Endodermal cell (in vitro differentiated cells): ENCODE measurements around the gene LPP. TPM values are rescaled to one million over a fixed set of nuclear protein-coding genes. Genes with fewer than 3 reads are reported as not detected.
"Not testable (repeated sequence)": the region's sequence is repeated elsewhere in the genome, so short reads cannot be mapped to it uniquely, and the experiment has no call there.

Experiments
- DNase-seq: peaks from one replicate; pipeline ENCODE4 v3.0.0-alpha.2; 2017
- H3K27ac ChIP-seq: 2 replicates; pipeline ENCODE4 v1.5.1; 2013; ENCODE audit warnings: mild to moderate bottlenecking, low read depth, low read length, moderate library complexity
- H3K27me3 ChIP-seq: 2 replicates; pipeline ENCODE4 v1.6.1; 2013; ENCODE audit warnings: mild to moderate bottlenecking, low read length, moderate library complexity; ENCODE audit not compliant: insufficient read depth, control insufficient read depth, poor library complexity, severe bottlenecking
- H3K36me3 ChIP-seq: 2 replicates; pipeline ENCODE4 v1.7.0; 2013; ENCODE audit warnings: mild to moderate bottlenecking, low read length, moderate library complexity; ENCODE audit not compliant: control insufficient read depth, insufficient read depth
- H3K4me1 ChIP-seq: one replicate; pipeline ENCODE4 v1.7.0; 2013; ENCODE audit warnings: low read length; ENCODE audit not compliant: control insufficient read depth, insufficient read depth
- H3K4me3 ChIP-seq: 2 replicates; pipeline ENCODE4 v1.5.1; 2013; ENCODE audit warnings: mild to moderate bottlenecking, low read length, moderate library complexity
- H3K9ac ChIP-seq: 2 replicates; pipeline ENCODE4 v1.6.1; 2013; ENCODE audit warnings: mild to moderate bottlenecking, low read length, moderate library complexity; ENCODE audit not compliant: poor library complexity, severe bottlenecking; ENCODE audit errors: extremely low read depth
- H3K9me3 ChIP-seq: 2 replicates; pipeline ENCODE4 v1.6.1; 2013; ENCODE audit warnings: mild to moderate bottlenecking, low read length, moderate library complexity; ENCODE audit not compliant: control insufficient read depth
- H3K27ac Mint-ChIP-seq: 2 replicates; pipeline ENCODE4 v1.8.0; 2020; ENCODE audit warnings: mixed read lengths
- H3K27me3 Mint-ChIP-seq: 2 replicates; pipeline ENCODE4 v1.8.0; 2021; ENCODE audit warnings: mild to moderate bottlenecking, mixed read lengths; ENCODE audit not compliant: insufficient read depth
- H3K36me3 Mint-ChIP-seq: 2 replicates; pipeline ENCODE4 v1.8.0; 2020; ENCODE audit warnings: low read depth, mixed read lengths
- H3K4me1 Mint-ChIP-seq: 2 replicates; pipeline ENCODE4 v1.8.0; 2020; ENCODE audit warnings: mixed read lengths
- H3K4me3 Mint-ChIP-seq: 2 replicates; pipeline ENCODE4 v1.8.0; 2020; ENCODE audit warnings: mild to moderate bottlenecking, moderate library complexity, mixed read lengths
- H3K9me3 Mint-ChIP-seq: 2 replicates; pipeline ENCODE4 v1.8.0; 2020; ENCODE audit warnings: mild to moderate bottlenecking, mixed read lengths
- WGBS, 2 experiments: methylation state at CpG; one replicate each; pipeline versions ENCODE4 v1.1.5 to v1.1.7; 2013; ENCODE audit warnings: missing lambda C conversion rate in 2 of 2, mixed read lengths in 1 of 2; ENCODE audit not compliant: insufficient coverage in 1 of 2, insufficient read length in 1 of 2; 5-methylcytosine and 5-hydroxymethylcytosine counted together
- total RNA-seq, 2 donors: library from RNA; stranded (reverse); fragmentation: NEBNext Ultra II Directional in 1 of 2; extraction: Animal tissue kit (Norgen Biotek cat#: 25700) in 1 of 2; gene quantifications; 2 replicates in 1 of 2; 3 replicates in 1 of 2; pipeline ENCODE4 v1.2.1, GENCODE V29; 2021
- TF ChIP-seq, protein P1 (sequence below): fragments of 200-600 bp; sonication (generic); conservative IDR thresholded peaks from 2 replicates; pipeline ENCODE4 v1.5.0; 2021; ENCODE audit warnings: antibody characterized with exemption, mild to moderate bottlenecking

Gene LPP
- total RNA-seq, 2 donors from 2014 or later = 78.0 to 105 TPM

DNA sequence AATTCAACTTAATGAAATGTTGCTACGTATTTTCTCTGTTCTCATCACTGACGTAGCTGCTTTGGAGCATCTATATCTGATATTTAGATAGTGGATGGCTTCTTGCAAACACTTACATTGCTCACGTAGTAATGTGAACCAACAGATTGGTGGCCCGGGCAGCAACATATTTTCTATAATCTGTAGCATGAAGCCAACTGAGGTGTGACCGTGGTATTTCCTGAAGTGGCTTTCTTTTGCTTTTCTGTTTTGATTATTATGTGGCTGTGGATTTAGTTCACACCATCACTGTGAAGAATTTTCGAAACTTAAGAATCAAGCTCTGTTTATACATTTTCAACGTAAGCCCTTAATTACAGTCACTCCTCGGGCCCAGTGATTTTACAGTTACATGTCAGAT lies 288.5 kb downstream of the LPP start:
- Histone ChIP-seq H3K4me1 (no peaks in the 10 kb centered on the region), H3K4me3 (no peak overlapping the region), H3K36me3 (peaks cover 22% of the 10 kb centered on the region), H3K9ac (no peak overlapping the region), H3K27ac (no peak overlapping the region), H3K27me3 (no peaks in the 10 kb centered on the region), H3K9me3 (no peaks in the 10 kb centered on the region)
- Mint-ChIP-seq H3K27me3 (no peaks in the 10 kb centered on the region), H3K27ac (no peak overlapping the region), H3K4me3 (no peak overlapping the region), H3K9me3 (peaks cover 3% of the 10 kb centered on the region), H3K36me3 (peaks cover 13% of the 10 kb centered on the region), H3K4me1 (peaks cover 3% of the 10 kb centered on the region)
- WGBS, 2 experiments = 95 to 96% methylated on average over 8 of the region's 8 CpGs
- no peak for DNase-seq
- TF ChIP-seq, protein P1, sequence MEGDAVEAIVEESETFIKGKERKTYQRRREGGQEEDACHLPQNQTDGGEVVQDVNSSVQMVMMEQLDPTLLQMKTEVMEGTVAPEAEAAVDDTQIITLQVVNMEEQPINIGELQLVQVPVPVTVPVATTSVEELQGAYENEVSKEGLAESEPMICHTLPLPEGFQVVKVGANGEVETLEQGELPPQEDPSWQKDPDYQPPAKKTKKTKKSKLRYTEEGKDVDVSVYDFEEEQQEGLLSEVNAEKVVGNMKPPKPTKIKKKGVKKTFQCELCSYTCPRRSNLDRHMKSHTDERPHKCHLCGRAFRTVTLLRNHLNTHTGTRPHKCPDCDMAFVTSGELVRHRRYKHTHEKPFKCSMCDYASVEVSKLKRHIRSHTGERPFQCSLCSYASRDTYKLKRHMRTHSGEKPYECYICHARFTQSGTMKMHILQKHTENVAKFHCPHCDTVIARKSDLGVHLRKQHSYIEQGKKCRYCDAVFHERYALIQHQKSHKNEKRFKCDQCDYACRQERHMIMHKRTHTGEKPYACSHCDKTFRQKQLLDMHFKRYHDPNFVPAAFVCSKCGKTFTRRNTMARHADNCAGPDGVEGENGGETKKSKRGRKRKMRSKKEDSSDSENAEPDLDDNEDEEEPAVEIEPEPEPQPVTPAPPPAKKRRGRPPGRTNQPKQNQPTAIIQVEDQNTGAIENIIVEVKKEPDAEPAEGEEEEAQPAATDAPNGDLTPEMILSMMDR = no peak

DNA sequence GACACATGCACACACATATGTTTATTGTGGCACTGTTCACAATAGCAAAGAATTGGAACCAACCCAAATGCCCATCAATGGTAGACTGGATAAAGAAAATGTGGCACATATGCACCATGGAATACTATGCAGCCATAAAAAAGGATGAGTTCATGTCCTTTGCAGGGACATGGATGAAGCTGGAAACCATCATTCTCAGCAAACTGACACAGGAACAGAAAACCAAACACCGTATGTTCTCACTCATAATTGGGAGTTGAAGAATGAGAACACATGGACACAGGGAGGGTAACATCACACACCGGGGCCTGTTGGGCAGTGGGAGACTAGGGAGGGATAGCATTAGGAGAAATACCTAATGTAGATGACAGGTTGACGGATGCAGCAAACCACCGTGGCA lies 291.2 kb downstream of the LPP start:
- 95 to 100% methylated on average over 1 to 2 of the region's 4 CpGs for WGBS, 2 experiments
- H3K27ac ChIP-seq, H3K9ac ChIP-seq, H3K4me3 ChIP-seq, H3K9me3 ChIP-seq, H3K4me3 Mint-ChIP-seq, H3K27ac Mint-ChIP-seq, H3K9me3 Mint-ChIP-seq, DNase-seq, H3K27me3 Mint-ChIP-seq, H3K27me3 ChIP-seq, H3K4me1 Mint-ChIP-seq, H3K4me1 ChIP-seq: not testable (repeated sequence)
- peaks cover 13% of the 10 kb centered on the region for H3K36me3 Mint-ChIP-seq
- peaks cover 14% of the 10 kb centered on the region for H3K36me3 ChIP-seq

DNA sequence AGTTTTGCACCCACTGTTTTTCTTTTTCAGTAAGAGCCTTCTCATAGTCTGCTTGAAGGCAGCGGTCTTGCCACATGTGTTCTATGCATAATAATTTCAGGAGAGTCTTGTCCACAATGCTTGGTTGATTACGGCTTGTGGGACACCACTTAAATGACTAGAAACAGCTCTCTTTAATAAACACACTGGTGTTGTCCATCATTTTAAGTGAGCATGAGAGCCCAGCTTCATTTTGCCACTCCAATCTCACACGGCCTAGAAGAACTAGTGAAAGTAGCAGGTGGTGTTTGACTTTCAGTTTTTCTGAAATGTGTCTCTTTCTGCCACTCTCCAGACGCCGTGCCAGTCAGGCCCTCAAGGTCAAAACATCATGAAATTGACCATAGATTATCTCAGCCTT lies 292.1 kb downstream of the LPP start:
- H3K36me3 Mint-ChIP-seq = peaks cover 13% of the 10 kb centered on the region
- no peaks in the 10 kb centered on the region for H3K4me1 ChIP-seq
- no peak overlapping the region for H3K9ac ChIP-seq
- H3K27me3 ChIP-seq = no peaks in the 10 kb centered on the region
- no peak overlapping the region for H3K4me3 Mint-ChIP-seq
- no peak overlapping the region for H3K27ac Mint-ChIP-seq
- peaks cover 14% of the 10 kb centered on the region for H3K36me3 ChIP-seq
- TF ChIP-seq, protein P1 = no peak
- no peaks in the 10 kb centered on the region for H3K4me1 Mint-ChIP-seq
- peaks cover 3% of the 10 kb centered on the region for H3K9me3 Mint-ChIP-seq
- H3K9me3 ChIP-seq = no peaks in the 10 kb centered on the region
- H3K27ac ChIP-seq = no peak overlapping the region
- no peaks in the 10 kb centered on the region for H3K27me3 Mint-ChIP-seq
- no peak for DNase-seq
- WGBS, 2 experiments = 95 to 96% methylated on average over 4 to 5 of the region's 5 CpGs
- H3K4me3 ChIP-seq = no peak overlapping the region

DNA sequence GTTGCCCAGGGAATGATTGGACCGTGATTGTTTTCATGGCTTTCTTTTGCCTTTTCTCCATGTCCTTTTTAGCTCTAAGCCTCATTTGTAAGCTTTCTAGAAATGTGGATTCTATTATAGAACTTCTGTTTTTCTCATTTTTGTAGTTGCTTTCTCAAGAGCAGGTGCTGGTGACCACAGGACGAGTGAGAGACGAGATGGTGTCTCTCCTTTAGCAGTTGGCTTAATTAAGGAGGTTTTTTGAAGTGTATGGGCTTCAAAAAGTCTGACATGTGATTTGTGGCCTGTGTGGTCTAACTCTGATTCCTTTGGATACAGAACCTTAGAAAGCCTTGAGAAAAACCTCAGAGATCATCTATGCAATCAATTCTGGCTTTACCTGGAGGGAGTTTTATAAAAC lies 292.8 kb downstream of the LPP start:
- Mint-ChIP-seq H3K36me3 (peaks cover 13% of the 10 kb centered on the region), H3K27ac (no peak overlapping the region), H3K27me3 (no peaks in the 10 kb centered on the region), H3K9me3 (peaks cover 3% of the 10 kb centered on the region), H3K4me1 (peaks cover 5% of the 10 kb centered on the region), H3K4me3 (no peak overlapping the region)
- Histone ChIP-seq H3K9ac (no peak overlapping the region), H3K36me3 (peaks cover 14% of the 10 kb centered on the region), H3K4me3 (no peak overlapping the region), H3K9me3 (no peaks in the 10 kb centered on the region), H3K27ac (no peak overlapping the region), H3K27me3 (no peaks in the 10 kb centered on the region), H3K4me1 (no peaks in the 10 kb centered on the region)
- TF ChIP-seq, protein P1 = no peak
- WGBS, 2 experiments = 89 to 100% methylated on average over 3 of the region's 3 CpGs
- DNase-seq = no peak
